ENCODE results near the gene BOC. TPM values are rescaled to one million over a fixed set of nuclear protein-coding genes. Genes with fewer than 3 reads are reported as not detected.

The BOC gene, protein sequence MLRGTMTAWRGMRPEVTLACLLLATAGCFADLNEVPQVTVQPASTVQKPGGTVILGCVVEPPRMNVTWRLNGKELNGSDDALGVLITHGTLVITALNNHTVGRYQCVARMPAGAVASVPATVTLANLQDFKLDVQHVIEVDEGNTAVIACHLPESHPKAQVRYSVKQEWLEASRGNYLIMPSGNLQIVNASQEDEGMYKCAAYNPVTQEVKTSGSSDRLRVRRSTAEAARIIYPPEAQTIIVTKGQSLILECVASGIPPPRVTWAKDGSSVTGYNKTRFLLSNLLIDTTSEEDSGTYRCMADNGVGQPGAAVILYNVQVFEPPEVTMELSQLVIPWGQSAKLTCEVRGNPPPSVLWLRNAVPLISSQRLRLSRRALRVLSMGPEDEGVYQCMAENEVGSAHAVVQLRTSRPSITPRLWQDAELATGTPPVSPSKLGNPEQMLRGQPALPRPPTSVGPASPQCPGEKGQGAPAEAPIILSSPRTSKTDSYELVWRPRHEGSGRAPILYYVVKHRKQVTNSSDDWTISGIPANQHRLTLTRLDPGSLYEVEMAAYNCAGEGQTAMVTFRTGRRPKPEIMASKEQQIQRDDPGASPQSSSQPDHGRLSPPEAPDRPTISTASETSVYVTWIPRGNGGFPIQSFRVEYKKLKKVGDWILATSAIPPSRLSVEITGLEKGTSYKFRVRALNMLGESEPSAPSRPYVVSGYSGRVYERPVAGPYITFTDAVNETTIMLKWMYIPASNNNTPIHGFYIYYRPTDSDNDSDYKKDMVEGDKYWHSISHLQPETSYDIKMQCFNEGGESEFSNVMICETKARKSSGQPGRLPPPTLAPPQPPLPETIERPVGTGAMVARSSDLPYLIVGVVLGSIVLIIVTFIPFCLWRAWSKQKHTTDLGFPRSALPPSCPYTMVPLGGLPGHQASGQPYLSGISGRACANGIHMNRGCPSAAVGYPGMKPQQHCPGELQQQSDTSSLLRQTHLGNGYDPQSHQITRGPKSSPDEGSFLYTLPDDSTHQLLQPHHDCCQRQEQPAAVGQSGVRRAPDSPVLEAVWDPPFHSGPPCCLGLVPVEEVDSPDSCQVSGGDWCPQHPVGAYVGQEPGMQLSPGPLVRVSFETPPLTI
- total RNA-seq: 0.15 and 0.32 TPM in 2 replicates

DNA sequence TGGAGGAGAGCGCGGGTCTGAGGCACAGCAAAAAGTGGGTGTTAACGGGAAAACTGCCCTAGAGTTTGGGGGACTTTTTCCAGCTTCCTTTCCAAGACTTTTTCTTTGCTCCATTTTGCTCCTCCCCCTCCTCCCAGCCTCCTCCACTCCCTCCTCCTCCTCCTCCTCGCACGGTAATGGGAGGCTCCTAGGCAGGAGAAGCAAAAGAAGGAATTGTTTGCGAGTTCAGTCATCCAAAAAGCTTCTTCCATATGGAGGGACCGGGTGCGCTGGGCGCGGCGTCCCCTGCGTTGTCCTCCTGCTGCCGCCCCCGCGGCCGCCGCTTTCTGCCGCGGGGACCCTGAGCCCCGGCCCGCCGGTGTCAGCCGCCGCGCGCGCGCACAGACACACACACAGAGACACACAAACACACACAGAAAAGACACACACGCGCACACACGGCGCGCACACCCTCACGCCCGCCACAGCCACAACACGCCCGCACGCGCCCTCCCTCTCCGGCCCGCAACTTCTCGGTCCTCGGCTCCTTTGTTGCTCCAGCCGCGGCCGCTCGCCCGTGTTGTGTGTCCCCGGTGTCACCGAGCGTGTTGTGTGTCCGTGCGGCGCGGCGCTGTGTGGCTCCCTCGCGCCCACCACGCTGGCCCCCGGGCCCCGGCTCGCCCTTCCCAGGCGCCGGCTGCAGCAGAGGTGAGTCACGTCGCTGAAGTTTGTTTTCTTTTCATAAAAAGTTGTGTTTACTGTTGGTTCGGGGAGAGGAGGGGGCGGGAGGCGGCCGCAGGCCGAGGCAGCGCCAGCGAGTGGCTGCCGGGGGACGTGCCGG, at the start of gene BOC:
BOC (plus strand) TSS at position 228 of the 820 bp plus-strand sequence. CDS start 38,246 bp downstream, outside the sequence.

Other genes starting within 250 kb of the BOC start
- gene CD200R1, start 236.5 kb upstream of the BOC start, total RNA-seq: not detected in 2 replicates
- gene GTPBP8, start 220.6 kb upstream of the BOC start, total RNA-seq: 29.3 and 51.6 TPM in 2 replicates
- gene CFAP44, start 229.9 kb downstream of the BOC start, total RNA-seq: 0.61 and 1.9 TPM in 2 replicates